Measurements from ENCODE around the gene TEAD1.

The TEAD1 gene

DNA sequence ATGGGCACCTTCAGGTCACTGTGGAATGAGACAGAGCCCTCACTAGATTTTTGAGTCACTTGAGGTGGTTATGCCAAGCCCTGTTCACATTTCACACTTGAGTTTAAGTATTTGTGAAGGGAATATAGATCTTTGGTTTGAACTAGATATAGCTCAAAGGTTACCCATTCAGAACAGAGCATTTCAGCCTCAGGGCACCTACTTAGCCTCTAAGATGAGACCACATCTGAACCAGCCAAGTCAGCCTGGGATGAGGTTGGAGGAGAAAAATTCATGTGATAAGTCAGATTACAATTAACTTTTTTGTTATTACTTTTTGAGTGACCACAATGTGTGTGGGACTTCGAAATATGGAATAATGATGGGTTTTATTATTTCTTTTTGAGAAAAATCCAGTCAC lies 127.8 kb downstream of the TEAD1 start:
- H3K4me3 ChIP-seq (ENCODE audit: control insufficient read depth, low read depth, low read length): no peak overlapping the region
- no peak for DNase-seq (ENCODE audit: low read depth)
- TF ChIP-seq, protein P1, sequence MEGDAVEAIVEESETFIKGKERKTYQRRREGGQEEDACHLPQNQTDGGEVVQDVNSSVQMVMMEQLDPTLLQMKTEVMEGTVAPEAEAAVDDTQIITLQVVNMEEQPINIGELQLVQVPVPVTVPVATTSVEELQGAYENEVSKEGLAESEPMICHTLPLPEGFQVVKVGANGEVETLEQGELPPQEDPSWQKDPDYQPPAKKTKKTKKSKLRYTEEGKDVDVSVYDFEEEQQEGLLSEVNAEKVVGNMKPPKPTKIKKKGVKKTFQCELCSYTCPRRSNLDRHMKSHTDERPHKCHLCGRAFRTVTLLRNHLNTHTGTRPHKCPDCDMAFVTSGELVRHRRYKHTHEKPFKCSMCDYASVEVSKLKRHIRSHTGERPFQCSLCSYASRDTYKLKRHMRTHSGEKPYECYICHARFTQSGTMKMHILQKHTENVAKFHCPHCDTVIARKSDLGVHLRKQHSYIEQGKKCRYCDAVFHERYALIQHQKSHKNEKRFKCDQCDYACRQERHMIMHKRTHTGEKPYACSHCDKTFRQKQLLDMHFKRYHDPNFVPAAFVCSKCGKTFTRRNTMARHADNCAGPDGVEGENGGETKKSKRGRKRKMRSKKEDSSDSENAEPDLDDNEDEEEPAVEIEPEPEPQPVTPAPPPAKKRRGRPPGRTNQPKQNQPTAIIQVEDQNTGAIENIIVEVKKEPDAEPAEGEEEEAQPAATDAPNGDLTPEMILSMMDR (IDR thresholded peaks at IDR 0.05; ENCODE audit: control insufficient read depth, insufficient read depth, low read depth, low read length, missing control alignments): no peak

DNA sequence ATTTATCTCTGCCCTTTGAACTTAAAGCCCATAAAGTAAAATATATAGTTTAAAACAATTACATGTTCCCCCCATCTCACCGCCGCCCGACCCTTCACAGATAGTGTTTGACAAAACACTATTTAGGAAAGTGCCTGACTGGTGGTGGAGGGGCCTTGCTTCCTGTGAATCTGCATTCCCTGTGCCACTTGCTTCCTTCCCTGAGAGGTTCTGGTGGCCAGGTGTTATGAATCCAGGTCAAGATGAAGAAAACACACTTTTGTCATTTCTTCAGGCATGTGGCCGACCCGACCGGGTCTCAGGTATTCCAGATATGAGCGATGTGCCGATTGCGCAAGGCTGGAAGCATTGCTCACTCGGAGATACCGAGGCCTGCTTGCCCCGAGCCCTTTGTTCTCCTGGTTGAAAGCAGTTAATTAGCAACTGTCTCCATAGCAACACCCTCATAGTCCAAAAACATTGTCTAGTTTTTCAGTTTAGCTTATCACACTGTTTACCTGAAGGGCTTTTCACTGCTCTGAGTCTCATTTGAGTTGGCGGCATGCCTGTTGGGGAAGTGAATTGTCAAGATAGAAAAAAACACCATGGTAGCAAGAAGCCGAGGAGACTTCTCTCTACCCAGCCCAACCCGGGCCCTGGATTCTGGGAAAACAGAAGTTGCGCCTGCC lies 128.3 kb downstream of the TEAD1 start:
- no peak overlapping the region for H3K4me3 ChIP-seq (ENCODE audit: control insufficient read depth, low read depth, low read length)
- DNase-seq (ENCODE audit: low read depth): no peak
- TF ChIP-seq, protein P1 (IDR thresholded peaks at IDR 0.05; ENCODE audit: control insufficient read depth, insufficient read depth, low read depth, low read length, missing control alignments): no peak

DNA sequence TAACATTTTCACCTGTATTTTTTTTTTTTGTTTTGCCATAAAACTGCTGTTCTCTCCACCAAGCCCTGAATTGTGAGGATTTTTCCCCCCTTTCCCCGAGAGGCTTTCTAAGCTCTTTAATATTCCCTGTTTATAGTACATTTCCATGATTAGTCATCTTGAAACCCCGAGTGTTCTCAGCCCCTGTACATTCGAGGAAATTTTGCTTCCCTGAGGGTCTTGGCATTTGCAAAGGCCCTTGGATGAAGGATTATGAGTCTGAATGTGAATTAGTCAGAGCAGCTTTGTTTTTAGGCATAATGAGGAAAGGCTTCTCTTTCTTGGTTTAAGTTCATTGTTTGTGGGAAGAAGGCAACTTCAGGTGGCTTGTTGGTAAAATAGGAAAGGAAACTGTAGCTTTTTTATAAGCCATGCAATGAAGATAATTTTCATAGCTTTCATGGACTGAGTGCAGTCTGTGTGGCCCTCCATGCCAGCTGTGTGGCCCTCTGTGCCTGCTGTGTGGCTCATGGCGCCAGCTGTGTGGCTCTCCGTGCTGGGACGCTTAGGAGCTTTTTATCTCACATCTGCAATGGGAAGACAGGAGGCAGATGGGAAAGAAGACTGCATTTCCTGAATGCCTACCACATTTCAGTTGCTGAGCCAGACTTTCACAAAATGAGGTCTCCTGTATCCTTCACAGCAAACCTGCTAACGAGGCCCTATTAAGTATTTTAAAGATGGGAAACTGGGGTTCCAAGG lies 129.0 kb downstream of the TEAD1 start:
- no peak overlapping the region for H3K4me3 ChIP-seq (ENCODE audit: control insufficient read depth, low read depth, low read length)
- TF ChIP-seq, protein P1 (IDR thresholded peaks at IDR 0.05; ENCODE audit: control insufficient read depth, insufficient read depth, low read depth, low read length, missing control alignments): no peak
- no peak for DNase-seq (ENCODE audit: low read depth)

DNA sequence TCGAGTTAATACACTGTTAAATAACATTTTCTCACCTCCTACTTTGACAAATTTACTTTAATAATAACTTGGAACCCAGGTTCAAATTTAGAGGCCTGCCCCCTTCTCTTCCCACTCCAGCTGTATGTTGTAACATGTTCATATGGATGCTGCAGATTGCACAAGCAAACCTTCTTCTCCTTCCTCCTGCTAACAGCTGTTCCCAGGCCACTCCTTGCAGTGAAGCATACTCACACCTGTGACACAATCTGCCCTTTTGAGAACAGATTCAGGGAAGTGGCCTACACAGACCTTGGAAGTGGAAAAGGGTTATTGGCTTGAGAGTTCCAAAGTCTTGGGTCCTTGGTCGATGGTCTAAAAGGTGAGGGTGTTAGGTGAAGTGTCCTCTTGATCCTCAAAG lies 131.9 kb downstream of the TEAD1 start:
- H3K4me3 ChIP-seq (ENCODE audit: control insufficient read depth, low read depth, low read length): no peak overlapping the region
- TF ChIP-seq, protein P1 (IDR thresholded peaks at IDR 0.05; ENCODE audit: control insufficient read depth, insufficient read depth, low read depth, low read length, missing control alignments): no peak
- DNase-seq (ENCODE audit: low read depth): no peak

DNA sequence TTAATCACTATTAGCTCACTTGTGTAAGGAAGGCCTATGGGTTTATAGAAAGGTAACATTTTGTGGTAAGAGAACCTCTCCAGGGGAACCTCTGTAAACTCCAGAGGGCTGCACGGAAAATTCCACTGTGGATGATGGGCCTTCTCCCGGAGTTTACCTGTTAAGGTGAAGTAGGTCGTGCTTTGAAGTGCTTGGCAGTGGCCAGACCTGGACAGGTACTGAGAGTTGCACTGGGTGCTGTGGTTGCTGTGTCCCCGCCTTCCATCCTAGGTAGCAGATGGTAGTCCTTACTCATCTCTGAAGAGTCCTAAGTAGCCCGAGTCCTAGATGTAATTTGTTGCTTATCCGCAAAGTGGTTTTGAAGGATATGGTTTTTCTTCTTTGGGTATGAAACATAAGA lies 133.4 kb downstream of the TEAD1 start:
- TF ChIP-seq, protein P1 (IDR thresholded peaks at IDR 0.05; ENCODE audit: control insufficient read depth, insufficient read depth, low read depth, low read length, missing control alignments): no peak
- H3K4me3 ChIP-seq (ENCODE audit: control insufficient read depth, low read depth, low read length): no peak overlapping the region
- DNase-seq (ENCODE audit: low read depth): no peak

DNA sequence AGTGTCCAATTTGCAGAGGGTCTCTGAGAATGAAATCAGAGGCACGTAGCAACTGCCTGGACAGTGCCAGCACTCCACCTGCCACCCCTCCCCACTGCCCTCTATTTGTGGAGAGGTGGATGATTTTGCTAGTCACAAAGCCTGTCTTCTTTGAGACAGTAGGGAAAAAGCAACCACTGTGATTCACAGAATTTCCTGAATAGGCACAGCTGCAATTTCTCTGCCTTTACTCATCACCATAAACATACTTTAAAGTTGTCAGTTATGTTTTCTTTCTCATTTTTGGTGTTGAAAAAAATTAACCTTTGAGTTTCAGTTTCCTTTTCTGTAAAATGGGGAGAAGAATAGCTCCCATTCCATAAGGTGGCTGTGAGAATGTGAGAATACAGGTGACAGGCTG lies 134.3 kb downstream of the TEAD1 start:
- no peak overlapping the region for H3K4me3 ChIP-seq (ENCODE audit: control insufficient read depth, low read depth, low read length)
- no peak for DNase-seq (ENCODE audit: low read depth)
- TF ChIP-seq, protein P1 (IDR thresholded peaks at IDR 0.05; ENCODE audit: control insufficient read depth, insufficient read depth, low read depth, low read length, missing control alignments): no peak
